HepG2 (cell line): Measurements from ENCODE around the gene LIMA1.
A peak's percentile ranks its signal among the peaks of the same experiment; 100 is the strongest.

Experiments
- BRD4 ChIP-seq: sonication (generic); formaldehyde crosslinking; IDR thresholded peaks from 2 replicates; pipeline ENCODE4 v1.4.0; 2020; ENCODE audit warnings: missing genetic modification reagents
- CTCF ChIP-seq: sonication (generic); formaldehyde crosslinking; IDR thresholded peaks from 2 replicates; pipeline ENCODE4 v1.5.0; 2020; ENCODE audit warnings: mild to moderate bottlenecking, missing genetic modification reagents, moderate library complexity
- EP300 ChIP-seq, 3 experiments: sonication (generic) in 1 of 3; formaldehyde crosslinking in 1 of 3; IDR thresholded peaks; 2 replicates each; pipeline versions ENCODE4 v1.5.1 to v1.6.1; 2011 to 2020; ENCODE audit warnings: low read depth in 2 of 3, low read length in 2 of 3, borderline replicate concordance in 1 of 3, improper control_type of control experiment in 1 of 3, mild to moderate bottlenecking in 1 of 3, missing genetic modification reagents in 1 of 3, moderate library complexity in 1 of 3
- FOXK1 ChIP-seq: sonication (generic); formaldehyde crosslinking; IDR thresholded peaks from 2 replicates; pipeline ENCODE4 v1.4.0; 2020; ENCODE audit warnings: low read depth, missing genetic modification reagents, borderline replicate concordance
- GABPB1 ChIP-seq: IDR thresholded peaks from 2 replicates; pipeline ENCODE4 v1.6.1; 2016; ENCODE audit warnings: mild to moderate bottlenecking, missing genetic modification reagents, moderate library complexity, missing compliant biosample characterization
- KIAA2018 ChIP-seq: sonication (generic); formaldehyde crosslinking; IDR thresholded peaks from 2 replicates; pipeline ENCODE4 v1.5.0; 2020; ENCODE audit warnings: mild to moderate bottlenecking, missing genetic modification reagents, borderline replicate concordance
- MYC ChIP-seq: sonication (generic); formaldehyde crosslinking; IDR thresholded peaks from 2 replicates; pipeline ENCODE4 v1.9.0; 2021; ENCODE audit warnings: missing genetic modification reagents, borderline replicate concordance
- NFYB ChIP-seq: sonication (generic); formaldehyde crosslinking; IDR thresholded peaks from 2 replicates; pipeline ENCODE4 v1.4.0; 2020; ENCODE audit warnings: missing genetic modification reagents
- REST ChIP-seq, 2 experiments: IDR thresholded peaks; 2 replicates each; pipeline ENCODE4 v1.6.1; 2011 to 2012; ENCODE audit warnings: low read length in 2 of 2, borderline replicate concordance in 1 of 2, low read depth in 1 of 2, mild to moderate bottlenecking in 1 of 2, moderate library complexity in 1 of 2
- THYN1 ChIP-seq: sonication (generic); formaldehyde crosslinking; IDR thresholded peaks from 2 replicates; pipeline ENCODE4 v1.8.1; 2023; ENCODE audit warnings: low read depth, mild to moderate bottlenecking, moderate library complexity, missing genetic modification reagents, borderline replicate concordance
- ZBTB2 ChIP-seq: sonication (generic); formaldehyde crosslinking; IDR thresholded peaks from 2 replicates; pipeline ENCODE4 v1.8.0; 2022; ENCODE audit warnings: low read depth, missing genetic modification reagents
- ZFP1 ChIP-seq: IDR thresholded peaks from 2 replicates; pipeline ENCODE4 v1.6.1; 2016
- ZNF678 ChIP-seq: sonication (generic); formaldehyde crosslinking; IDR thresholded peaks from 2 replicates; pipeline ENCODE4 v1.4.0; 2020; ENCODE audit warnings: mild to moderate bottlenecking, missing genetic modification reagents
- TF ChIP-seq, protein P1 (sequence below): sonication (generic); formaldehyde crosslinking; IDR thresholded peaks from 2 replicates; pipeline ENCODE4 v1.4.0; 2020; ENCODE audit warnings: missing genetic modification reagents

DNA sequence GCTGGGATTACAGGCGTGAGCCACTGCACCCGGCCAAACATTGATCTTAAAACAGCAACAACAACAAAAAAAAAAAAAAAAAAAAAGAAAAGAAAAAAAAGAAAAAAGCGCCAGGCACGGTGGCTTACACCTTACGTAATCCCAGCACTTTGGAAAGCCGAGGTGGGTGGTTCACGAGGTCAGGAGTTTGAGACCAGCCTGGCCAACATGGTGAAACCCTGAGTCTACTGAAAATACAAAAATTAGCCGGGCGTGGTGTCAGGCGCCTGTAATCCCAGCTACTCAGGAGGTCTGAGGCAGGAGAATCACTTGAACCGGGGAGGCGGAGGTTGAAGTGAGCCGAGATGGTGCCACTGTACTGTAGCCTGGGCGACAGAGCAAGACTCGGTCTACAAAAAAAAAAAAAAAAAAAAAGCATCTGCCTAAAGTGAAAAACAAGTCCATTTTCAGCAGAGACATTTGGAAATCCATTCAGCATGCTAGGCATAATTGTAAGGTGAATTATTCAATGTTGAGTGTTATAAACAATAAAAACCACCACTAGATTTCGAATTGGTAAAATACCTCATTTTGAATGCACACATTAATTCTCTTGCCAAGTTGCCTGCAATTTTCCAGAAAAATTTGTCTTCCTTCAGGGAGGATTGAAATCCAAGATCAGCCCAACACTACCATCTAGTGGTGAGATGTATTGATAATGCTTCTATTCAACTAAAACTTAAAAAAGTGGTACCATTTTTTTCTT, 108.2 kb downstream of the LIMA1 start:
- no peak for TF ChIP-seq NFYB (CRISPR knock-in tag)
- TF ChIP-seq BRD4 (CRISPR knock-in tag): no peak
- TF ChIP-seq ZNF678 (CRISPR knock-in tag): no peak
- TF ChIP-seq EP300 (IDR thresholded peaks at IDR 0.05; ENCODE audit: low read depth in 2 of 2, low read length in 2 of 2): no peak
- no peak for TF ChIP-seq EP300 (CRISPR knock-in tag; IDR thresholded peaks at IDR 0.05; ENCODE audit: borderline replicate concordance)
- no peak for TF ChIP-seq THYN1 (CRISPR knock-in tag)
- TF ChIP-seq GABPB1 (CRISPR knock-in tag): no peak
- TF ChIP-seq ZFP1: no peak
- no peak for TF ChIP-seq ZBTB2 (CRISPR knock-in tag)
- TF ChIP-seq, protein P1, sequence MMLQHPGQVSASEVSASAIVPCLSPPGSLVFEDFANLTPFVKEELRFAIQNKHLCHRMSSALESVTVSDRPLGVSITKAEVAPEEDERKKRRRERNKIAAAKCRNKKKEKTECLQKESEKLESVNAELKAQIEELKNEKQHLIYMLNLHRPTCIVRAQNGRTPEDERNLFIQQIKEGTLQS (CRISPR knock-in tag): no peak
- no peak for TF ChIP-seq MYC (CRISPR knock-in tag)
- no peak for TF ChIP-seq REST (IDR thresholded peaks at IDR 0.05; ENCODE audit: borderline replicate concordance in 1 of 2, low read depth in 1 of 2, low read length in 2 of 2)
- TF ChIP-seq KIAA2018 (CRISPR knock-in tag): no peak
- no peak for TF ChIP-seq FOXK1 (CRISPR knock-in tag)
- peak; percentile 71 for TF ChIP-seq CTCF (CRISPR knock-in tag)
